GM21619 (cell line): ENCODE results near the gene USP33.
"Not testable (repeated sequence)": the region's sequence is repeated elsewhere in the genome, so short reads cannot be mapped to it uniquely, and the experiment has no call there.

Experiments used
- ATAC-seq: cut with Tn5 transposase; IDR thresholded peaks from one replicate; pipeline ENCODE4 v1.9.1; 2021; ENCODE audit not compliant: unreplicated experiment

Gene USP33

GRCh38 chr1:77673030-77673429 is 86.6 kb downstream of the USP33 start:
- no peak for ATAC-seq

GRCh38 chr1:77672374-77672773 is 87.3 kb downstream of the USP33 start:
- peak; percentile 35 for ATAC-seq

- peak; percentile 38 for ATAC-seq
These were observed 87.8 kb downstream of the USP33 start for GRCh38 chr1:77671836-77672235.

GRCh38 chr1:77670330-77670729 is 89.3 kb downstream of the USP33 start:
- ATAC-seq: no peak

GRCh38 chr1:77668924-77669449 is 90.7 kb downstream of the USP33 start:
- no peak for ATAC-seq

- no peak for ATAC-seq
These were observed 94.6 kb downstream of the USP33 start for GRCh38 chr1:77664939-77665516.

- no peak for ATAC-seq
These were observed 98.0 kb downstream of the USP33 start for GRCh38 chr1:77661696-77662095.

GRCh38 chr1:77659879-77660593 is 99.6 kb downstream of the USP33 start:
- no peak for ATAC-seq

GRCh38 chr1:77658271-77658670 is 101.4 kb downstream of the USP33 start:
- ATAC-seq: no peak

GRCh38 chr1:77655431-77655974 is 104.1 kb downstream of the USP33 start:
- no peak for ATAC-seq

- no peak for ATAC-seq
These were observed 106.6 kb downstream of the USP33 start for GRCh38 chr1:77652970-77653516.

GRCh38 chr1:77652268-77652667 is 107.4 kb downstream of the USP33 start:
- no peak for ATAC-seq

GRCh38 chr1:77649127-77649526 is 110.5 kb downstream of the USP33 start:
- no peak for ATAC-seq

- not testable (repeated sequence) for ATAC-seq
These were observed 113.4 kb downstream of the USP33 start for GRCh38 chr1:77646224-77646623.
